Fibroblast of skin of left quadriceps (primary cell): ENCODE data around the gene TSPY4.
"Not testable (repeated sequence)": the region's sequence is repeated elsewhere in the genome, so short reads cannot be mapped to it uniquely, and the experiment has no call there.

Source experiments
- DNase-seq, 2 experiments: peaks; one replicate each; pipeline ENCODE4 v3.0.0-alpha.2; 2013; ENCODE audit warnings: low read depth in 2 of 2

TSPY4 gene, protein sequence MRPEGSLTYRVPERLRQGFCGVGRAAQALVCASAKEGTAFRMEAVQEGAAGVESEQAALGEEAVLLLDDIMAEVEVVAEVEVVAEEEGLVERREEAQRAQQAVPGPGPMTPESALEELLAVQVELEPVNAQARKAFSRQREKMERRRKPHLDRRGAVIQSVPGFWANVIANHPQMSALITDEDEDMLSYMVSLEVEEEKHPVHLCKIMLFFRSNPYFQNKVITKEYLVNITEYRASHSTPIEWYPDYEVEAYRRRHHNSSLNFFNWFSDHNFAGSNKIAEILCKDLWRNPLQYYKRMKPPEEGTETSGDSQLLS

DNA sequence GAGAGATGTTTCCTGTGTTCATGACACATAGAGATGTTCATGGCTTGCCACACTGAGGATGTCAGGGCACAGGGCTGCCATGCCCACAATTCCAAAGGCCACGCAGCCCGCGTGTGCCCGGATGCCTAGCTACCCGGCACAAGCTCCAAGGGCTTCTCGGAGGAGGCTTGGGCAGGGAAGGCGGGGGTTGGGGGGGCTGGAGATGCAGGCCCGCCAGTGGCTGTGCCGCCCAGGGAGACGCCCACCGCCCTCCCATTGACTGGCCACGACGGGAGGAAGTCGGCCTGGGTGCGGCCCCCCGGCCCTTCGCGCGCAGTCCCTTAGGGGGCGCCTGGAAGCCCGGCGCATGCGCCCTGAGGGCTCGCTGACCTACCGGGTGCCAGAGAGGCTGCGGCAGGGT, at the start of gene TSPY4:
TSPY4 (plus strand) TSS at position 301 of the 400 bp plus-strand sequence; CDS start at position 347, 46 bp downstream.
- not testable (repeated sequence) for DNase-seq

DNA sequence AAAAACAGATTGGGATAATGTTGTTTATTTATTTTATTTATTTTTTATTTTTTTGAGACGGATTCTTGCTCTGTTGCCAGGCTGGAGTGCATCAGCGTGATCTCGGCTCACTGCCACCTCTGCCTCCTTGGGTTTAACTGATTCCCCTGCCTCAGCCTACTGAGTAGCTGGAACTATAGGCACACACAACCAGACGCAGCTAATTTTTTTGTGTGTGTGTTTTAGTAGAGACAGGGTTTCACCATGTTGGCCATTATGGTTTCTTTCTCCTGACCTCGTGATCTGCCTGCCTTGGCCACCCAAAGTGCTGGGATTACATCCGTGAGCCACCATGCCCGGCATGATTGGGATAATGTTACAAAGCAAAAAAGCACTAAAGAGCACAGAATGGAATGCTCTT, 16.3 kb upstream of the TSPY4 start:
- DNase-seq = no peak

DNA sequence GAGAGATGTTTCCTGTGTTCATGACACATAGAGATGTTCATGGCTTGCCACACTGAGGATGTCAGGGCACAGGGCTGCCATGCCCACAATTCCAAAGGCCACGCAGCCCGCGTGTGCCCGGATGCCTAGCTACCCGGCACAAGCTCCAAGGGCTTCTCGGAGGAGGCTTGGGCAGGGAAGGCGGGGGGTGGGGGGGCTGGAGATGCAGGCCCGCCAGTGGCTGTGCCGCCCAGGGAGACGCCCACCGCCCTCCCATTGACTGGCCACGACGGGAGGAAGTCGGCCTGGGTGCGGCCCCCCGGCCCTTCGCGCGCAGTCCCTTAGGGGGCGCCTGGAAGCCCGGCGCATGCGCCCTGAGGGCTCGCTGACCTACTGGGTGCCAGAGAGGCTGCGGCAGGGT, 20.2 kb downstream of the TSPY4 start, which contains the start of gene TSPY8:
TSPY8 (plus strand) TSS at position 301 of the 400 bp plus-strand sequence; CDS start at position 347, 46 bp downstream.
- not testable (repeated sequence) for DNase-seq
